Measurements from ENCODE around the gene INSIG2.

The INSIG2 gene

GRCh38 chr2:118131771-118132170, 43.5 kb downstream of the INSIG2 start:
- H3K4me3 ChIP-seq, result no peak overlapping the region
- intact Hi-C loops (cut with DNase I; ENCODE audit: low total_unique reads), result no loop called here
- DNase-seq, result no peak

GRCh38 chr2:118133916-118134315, 45.6 kb downstream of the INSIG2 start:
- H3K36me3 ChIP-seq, result no peaks in the 10 kb centered on the region
- no peak for DNase-seq
- H3K27ac ChIP-seq, result no peak overlapping the region
- H3K4me3 ChIP-seq, result no peak overlapping the region
- H3K4me1 ChIP-seq, result no peaks in the 10 kb centered on the region
- intact Hi-C loops (cut with DNase I; ENCODE audit: low total_unique reads), result no loop called here
- H3K27me3 ChIP-seq, result no peaks in the 10 kb centered on the region
- H3K9me3 ChIP-seq, result no peaks in the 10 kb centered on the region
- TF ChIP-seq CTCF (IDR thresholded peaks at IDR 0.05), result no peak

More at GRCh38 chr2:118131771-118132170, 43.5 kb downstream of the INSIG2 start:
- Histone ChIP-seq H3K36me3 (no peaks in the 10 kb centered on the region), H3K27ac (no peak overlapping the region), H3K4me1 (no peaks in the 10 kb centered on the region), H3K9me3 (no peaks in the 10 kb centered on the region), H3K27me3 (no peaks in the 10 kb centered on the region)
- TF ChIP-seq CTCF (IDR thresholded peaks at IDR 0.05), result no peak

- intact Hi-C loops (cut with DNase I; ENCODE audit: low total_unique reads), result no loop called here
- DNase-seq, result no peak
- H3K27ac ChIP-seq, result no peak overlapping the region
- H3K36me3 ChIP-seq, result no peaks in the 10 kb centered on the region
- no peak for TF ChIP-seq CTCF (IDR thresholded peaks at IDR 0.05)
- H3K4me3 ChIP-seq, result no peak overlapping the region
- no peaks in the 10 kb centered on the region for H3K27me3 ChIP-seq
- H3K4me1 ChIP-seq, result no peaks in the 10 kb centered on the region
- H3K9me3 ChIP-seq, result no peaks in the 10 kb centered on the region
Observed at GRCh38 chr2:118134650-118135049, 46.4 kb downstream of the INSIG2 start.

- Histone ChIP-seq H3K27ac (no peak overlapping the region), H3K4me1 (peaks cover 0 to 8% (median 0%) of the 10 kb centered on the region in 4 donors), H3K4me3 (no peak overlapping the region), H3K36me3 (no peaks in the 10 kb centered on the region), H3K27me3 (no peaks in the 10 kb centered on the region), H3K9me3 (no peaks in the 10 kb centered on the region)
- no peak for DNase-seq
- intact Hi-C loops (cut with DNase I; ENCODE audit: low total_unique reads), result no loop called here
- TF ChIP-seq CTCF (IDR thresholded peaks at IDR 0.05), result no peak
Observed at GRCh38 chr2:118145207-118145606, 56.9 kb downstream of the INSIG2 start.

GRCh38 chr2:118145806-118146205, 57.5 kb downstream of the INSIG2 start:
- no peaks in the 10 kb centered on the region for H3K9me3 ChIP-seq
- H3K27ac ChIP-seq, result no peak overlapping the region
- intact Hi-C loops (cut with DNase I; ENCODE audit: low total_unique reads), result no loop called here
- H3K4me3 ChIP-seq, result no peak overlapping the region
- no peaks in the 10 kb centered on the region for H3K36me3 ChIP-seq
- peaks cover 0 to 8% (median 0%) of the 10 kb centered on the region in 4 donors for H3K4me1 ChIP-seq
- no peak for TF ChIP-seq CTCF (IDR thresholded peaks at IDR 0.05)
- no peak for DNase-seq
- no peaks in the 10 kb centered on the region for H3K27me3 ChIP-seq

All from tibial artery (tissue), 4 donors.